Fibroblast of skin of right quadriceps (primary cell): ENCODE measurements around the gene GOLGA6A.
A peak's percentile ranks its signal among the peaks of the same experiment; 100 is the strongest.
"Not testable (repeated sequence)": the region's sequence is repeated elsewhere in the genome, so short reads cannot be mapped to it uniquely, and the experiment has no call there.

Experiments
- DNase-seq: peaks from one replicate; pipeline ENCODE4 v3.0.0-alpha.2; 2013

GOLGA6A gene

GRCh38 chr15:74052271-74053260, 29.8 kb downstream of the GOLGA6A start:
- not testable (repeated sequence) for DNase-seq

- DNase-seq, result peak; percentile 29
Observed at GRCh38 chr15:74050556-74051234, 31.7 kb downstream of the GOLGA6A start.

GRCh38 chr15:74050127-74050526, 32.2 kb downstream of the GOLGA6A start:
- no peak for DNase-seq

GRCh38 chr15:74046275-74046674, 36.1 kb downstream of the GOLGA6A start:
- DNase-seq, result no peak

- no peak for DNase-seq
Observed at GRCh38 chr15:74045636-74046274, 36.6 kb downstream of the GOLGA6A start.

GRCh38 chr15:74045184-74045583, 37.2 kb downstream of the GOLGA6A start:
- no peak for DNase-seq

GRCh38 chr15:74044267-74045110, 37.9 kb downstream of the GOLGA6A start:
- DNase-seq, result no peak

GRCh38 chr15:74043425-74044266, 38.7 kb downstream of the GOLGA6A start:
- DNase-seq, result no peak

GRCh38 chr15:74042603-74043424, 39.5 kb downstream of the GOLGA6A start:
- DNase-seq, result no peak

GRCh38 chr15:74041777-74042435, 40.4 kb downstream of the GOLGA6A start:
- DNase-seq, result no peak

- DNase-seq, result peak; percentile 62
Observed at GRCh38 chr15:74041311-74041756, 41.0 kb downstream of the GOLGA6A start.

- DNase-seq, result peak; percentile 98
Observed at GRCh38 chr15:74040109-74040850, 42.1 kb downstream of the GOLGA6A start.

- peak; percentile 14 for DNase-seq
Observed at GRCh38 chr15:74039656-74040010, 42.7 kb downstream of the GOLGA6A start.

GRCh38 chr15:74038707-74039655, 43.4 kb downstream of the GOLGA6A start:
- peak; percentile 15 for DNase-seq

- no peak for DNase-seq
Observed at GRCh38 chr15:74037171-74038117, 44.9 kb downstream of the GOLGA6A start.

GRCh38 chr15:74036271-74037170, 45.8 kb downstream of the GOLGA6A start:
- DNase-seq, result peak; percentile 66
